ELF-1 (cell line): ENCODE data around the gene EXOC6B.

ENCODE experiments used
- DNase-seq: peaks from one replicate; pipeline ENCODE4 v3.0.0-alpha.2; 2016; ENCODE audit warnings: low read depth, low spot score

Gene EXOC6B

GRCh38 chr2:72212486-72212855 lies 613.4 kb downstream of the EXOC6B start:
- DNase-seq: no peak

- DNase-seq: no peak
These were observed 613.9 kb downstream of the EXOC6B start for GRCh38 chr2:72211777-72212485.

- no peak for DNase-seq
These were observed 614.5 kb downstream of the EXOC6B start for GRCh38 chr2:72211350-72211749.

- no peak for DNase-seq
These were observed 615.4 kb downstream of the EXOC6B start for GRCh38 chr2:72210470-72210869.

- no peak for DNase-seq
These were observed 617.6 kb downstream of the EXOC6B start for GRCh38 chr2:72208225-72208624.

- no peak for DNase-seq
These were observed 618.5 kb downstream of the EXOC6B start for GRCh38 chr2:72207334-72207733.

- DNase-seq: no peak
These were observed 620.3 kb downstream of the EXOC6B start for GRCh38 chr2:72205504-72205881.

GRCh38 chr2:72204786-72205503 lies 620.9 kb downstream of the EXOC6B start:
- no peak for DNase-seq

GRCh38 chr2:72204156-72204785 lies 621.6 kb downstream of the EXOC6B start:
- DNase-seq: no peak

GRCh38 chr2:72198532-72199241 lies 627.1 kb downstream of the EXOC6B start:
- no peak for DNase-seq

- DNase-seq: no peak
These were observed 632.1 kb downstream of the EXOC6B start for GRCh38 chr2:72193723-72194122.

GRCh38 chr2:72191441-72191840 lies 634.4 kb downstream of the EXOC6B start:
- no peak for DNase-seq

GRCh38 chr2:72185206-72185605 lies 640.6 kb downstream of the EXOC6B start:
- DNase-seq: peak; percentile 47

GRCh38 chr2:72183466-72183865 lies 642.4 kb downstream of the EXOC6B start:
- no peak for DNase-seq

- no peak for DNase-seq
These were observed 642.8 kb downstream of the EXOC6B start for GRCh38 chr2:72183016-72183415.

GRCh38 chr2:72182547-72182946 lies 643.3 kb downstream of the EXOC6B start:
- DNase-seq: no peak

GRCh38 chr2:72181616-72182015 lies 644.2 kb downstream of the EXOC6B start:
- DNase-seq: peak; percentile 92

- no peak for DNase-seq
These were observed 645.5 kb downstream of the EXOC6B start for GRCh38 chr2:72180351-72180750.

- no peak for DNase-seq
These were observed 647.3 kb downstream of the EXOC6B start for GRCh38 chr2:72178551-72178950.

GRCh38 chr2:72176281-72176680 lies 649.6 kb downstream of the EXOC6B start:
- no peak for DNase-seq

- DNase-seq: no peak
These were observed 650.2 kb downstream of the EXOC6B start for GRCh38 chr2:72175636-72176035.

GRCh38 chr2:72173640-72174321 lies 652.1 kb downstream of the EXOC6B start:
- peak; percentile 51 for DNase-seq
